Posterior cingulate gyrus (tissue), 11 donors: Measurements from ENCODE around the gene GGT6.

Source experiments
- DNase-seq, 10 donors: peaks; one replicate each; pipeline versions ENCODE4 v3.0.0 to v3.0.0-alpha.2; 2020 to 2021; ENCODE audit warnings: mixed read lengths in 3 of 10
- intact Hi-C: fragments of 100-400 bp; cut with DNase I; formaldehyde crosslinking; loops from one replicate; pipeline ENCODE4 v1.15.1; 2023

The GGT6 gene

DNA sequence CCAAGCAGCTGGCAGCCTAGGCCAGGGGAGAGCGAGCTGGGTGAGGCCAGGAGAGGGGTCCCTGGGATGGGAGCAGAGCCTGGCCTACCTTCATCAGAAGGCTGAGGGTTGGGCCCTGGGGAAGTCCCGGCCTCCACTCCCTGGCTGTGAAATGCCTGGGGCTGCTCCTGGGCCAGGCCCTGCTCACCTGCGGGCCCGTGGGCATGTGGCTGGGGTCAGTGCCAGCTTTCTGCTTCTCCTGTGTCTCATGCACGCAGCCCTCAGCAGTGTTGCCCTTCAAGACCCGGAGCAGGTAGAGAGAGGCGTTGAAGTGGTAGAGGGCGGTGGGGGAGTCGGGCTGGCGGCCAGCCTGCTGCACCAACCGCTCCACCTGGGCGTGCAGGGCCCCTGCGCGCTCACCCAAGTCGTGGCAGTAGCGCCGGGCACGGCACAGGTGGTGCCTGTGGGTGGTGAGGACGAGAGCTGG lies 17.6 kb downstream of the GGT6 start:
- DNase-seq = peak in 2 of 10 donors; percentile 66 to 86
- intact Hi-C loops = loop anchor here (5.0 kb wide), 2 partner anchors 40 to 120 kb away; no protein-coding TSS in a partner anchor

DNA sequence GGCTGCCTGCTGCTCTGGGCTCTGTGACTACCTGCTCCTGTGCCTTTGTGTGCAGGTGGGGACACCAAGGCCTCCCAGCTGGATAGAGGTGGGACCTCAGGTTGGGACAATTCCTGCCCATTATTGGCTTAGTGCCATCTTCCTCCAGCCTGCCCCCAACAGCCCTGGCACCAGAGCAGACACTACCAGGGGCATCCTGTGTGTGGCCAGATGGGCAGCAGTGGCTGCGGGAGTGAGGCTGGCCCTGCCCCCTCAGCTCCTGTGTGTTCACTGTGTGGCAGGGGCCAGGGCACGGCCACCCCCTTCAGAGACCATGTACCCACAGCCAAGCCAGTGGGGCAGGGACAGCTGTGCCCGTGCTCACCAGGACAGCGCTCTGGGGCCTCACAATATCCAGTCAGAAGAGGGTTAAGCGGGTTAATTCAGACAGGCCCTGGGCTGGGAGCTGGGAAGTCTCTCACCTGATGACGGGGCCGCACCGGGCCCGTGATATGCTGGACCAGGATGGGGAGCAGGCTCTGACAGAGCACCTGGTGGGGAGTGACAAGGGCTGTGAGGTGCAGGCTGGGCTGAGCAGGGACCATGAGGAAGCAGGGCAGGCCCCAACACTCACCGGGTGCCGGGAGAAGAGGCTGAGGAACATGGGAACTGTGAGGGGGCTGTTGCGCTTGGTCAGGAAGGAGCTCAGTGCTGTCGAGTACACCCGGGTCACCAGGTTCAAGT lies 18.2 kb downstream of the GGT6 start:
- intact Hi-C loops = loop anchor here (5.0 kb wide), 2 partner anchors 40 to 120 kb away; no protein-coding TSS in a partner anchor
- DNase-seq = peak in 3 of 10 donors; percentile 68 to 80 (median 76)

DNA sequence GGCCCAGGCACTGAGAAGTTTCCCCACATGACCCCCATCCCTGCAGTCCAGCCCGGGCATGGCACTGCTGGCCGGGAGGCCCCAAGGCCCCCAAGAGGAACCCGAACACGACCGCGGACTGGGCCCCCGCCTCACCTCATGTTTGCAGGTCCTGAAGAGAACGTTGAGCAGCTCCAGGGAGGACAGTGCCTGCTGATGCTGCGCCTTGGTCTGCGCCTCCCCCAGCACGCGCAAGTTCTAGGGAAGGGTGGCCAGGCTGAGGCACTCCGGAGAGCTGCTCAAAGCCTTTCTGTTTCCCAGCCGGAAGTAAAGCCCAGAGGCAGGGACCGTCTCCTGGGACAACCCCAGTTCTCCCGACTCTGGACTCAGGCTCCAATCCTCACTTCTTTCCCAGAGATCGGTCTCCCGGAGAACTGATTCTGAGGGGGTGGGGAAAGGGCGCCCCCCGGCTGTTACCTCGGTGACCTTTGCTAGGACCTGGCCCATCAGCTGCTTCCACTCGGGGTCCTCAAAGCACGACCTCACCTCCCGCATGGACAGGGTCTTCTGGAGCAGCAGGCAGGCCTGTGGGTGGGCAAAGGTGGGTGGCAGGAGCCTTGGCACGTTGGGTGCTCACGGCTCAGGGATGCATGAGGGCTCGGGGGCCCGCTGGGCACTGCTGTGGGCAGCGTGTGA lies 18.9 kb downstream of the GGT6 start:
- intact Hi-C loops = loop anchor here (5.0 kb wide), 2 partner anchors 39 to 119 kb away; no protein-coding TSS in a partner anchor

DNA sequence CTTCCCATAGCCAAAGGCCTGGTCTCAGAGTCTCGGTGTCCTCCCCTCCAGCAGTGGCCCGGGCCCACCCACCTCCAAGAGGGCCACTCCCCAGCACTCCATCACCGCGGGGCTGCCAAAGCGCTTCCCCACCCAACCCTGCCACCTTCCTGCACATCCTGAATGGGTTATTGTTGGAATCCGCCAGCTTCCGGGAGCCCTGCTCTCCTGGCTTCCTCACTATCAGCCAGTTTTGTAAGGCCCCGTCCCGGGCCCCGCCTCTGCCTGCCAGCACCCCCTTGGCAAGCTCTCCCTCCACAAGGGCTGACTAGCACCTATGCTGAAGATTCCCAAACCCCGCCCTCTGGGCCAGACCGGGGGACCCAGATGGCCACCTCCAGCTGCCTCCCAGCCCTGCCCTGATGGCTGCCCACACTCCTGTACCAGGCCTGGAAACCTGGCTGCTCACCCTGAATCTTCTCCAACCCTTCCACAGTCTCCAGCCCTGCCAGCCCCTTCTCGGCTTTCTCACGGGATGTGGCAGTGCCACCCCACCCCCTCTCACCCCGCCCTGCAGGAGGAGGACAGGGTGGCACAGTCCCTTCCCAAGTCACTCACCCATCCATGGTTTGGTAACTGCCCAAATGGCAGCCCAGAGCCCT lies 19.6 kb downstream of the GGT6 start:
- intact Hi-C loops = loop anchor here (5.0 kb wide), 2 partner anchors 39 to 119 kb away; no protein-coding TSS in a partner anchor
- DNase-seq = peak in 2 of 10 donors; percentile 75 to 83

More for the DNA sequence above, 18.9 kb downstream of the GGT6 start:
- DNase-seq = peak in 3 of 10 donors; percentile 44 to 89 (median 83)

DNA sequence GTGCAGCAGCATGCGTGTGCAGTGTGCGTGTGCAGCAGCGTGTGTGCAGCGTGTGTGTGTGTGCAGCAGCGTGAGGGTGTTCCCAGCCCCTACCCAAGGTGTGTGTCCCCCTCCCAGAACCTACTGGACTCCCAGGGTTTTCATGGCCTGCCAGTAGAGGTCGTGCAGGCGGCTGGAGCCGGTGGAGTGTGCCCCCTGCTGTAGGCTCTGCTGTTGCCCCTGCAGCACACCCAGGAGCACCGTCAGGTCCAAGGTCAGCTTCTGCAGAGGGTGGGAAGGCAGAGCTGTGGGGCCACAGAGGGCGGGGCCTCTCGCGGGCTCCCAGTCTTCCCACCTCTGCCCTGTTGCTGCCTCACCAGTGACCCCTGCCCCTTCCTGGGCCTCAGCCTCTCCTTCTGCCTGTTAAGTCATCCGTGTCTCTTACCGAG lies 20.1 kb downstream of the GGT6 start:
- DNase-seq = peak in 1 of 10 donors; percentile 77
- intact Hi-C loops = loop anchor here (5.0 kb wide), 2 partner anchors 38 to 118 kb away; no protein-coding TSS in a partner anchor

DNA sequence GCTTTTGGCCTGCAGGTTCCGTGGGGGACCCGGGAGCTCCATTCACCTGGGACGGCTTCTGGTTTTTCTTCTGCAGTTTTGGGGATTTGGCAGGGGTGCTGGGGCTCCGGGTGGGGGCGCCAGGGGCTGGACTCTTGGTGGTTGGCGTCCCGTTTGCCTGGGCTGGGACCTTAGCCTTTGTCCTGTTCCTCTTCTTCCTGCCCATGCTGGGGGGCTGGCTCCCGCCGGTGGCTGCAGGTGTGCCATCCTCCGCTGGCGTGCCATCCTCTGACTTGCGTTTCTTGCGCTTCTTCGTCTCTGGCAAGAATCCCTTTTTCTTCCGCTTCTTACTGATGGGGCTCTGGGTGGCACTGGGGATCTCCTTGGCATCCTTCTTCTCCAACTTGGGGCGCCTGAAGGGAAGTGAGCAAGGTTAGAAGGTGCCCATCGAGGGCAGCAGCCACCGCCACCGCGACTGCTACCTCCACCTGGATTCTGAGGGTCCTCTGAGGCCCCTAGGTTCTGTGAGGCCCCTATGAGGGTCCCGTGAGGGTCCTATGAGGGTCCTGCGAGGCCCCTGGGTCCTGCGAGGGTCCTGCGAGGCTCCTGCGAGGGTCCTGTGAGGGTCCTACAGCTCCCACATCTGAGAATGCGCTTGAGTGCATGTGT lies 20.7 kb downstream of the GGT6 start:
- intact Hi-C loops = loop anchor here (5.0 kb wide), 2 partner anchors 37 to 117 kb away; no protein-coding TSS in a partner anchor

DNA sequence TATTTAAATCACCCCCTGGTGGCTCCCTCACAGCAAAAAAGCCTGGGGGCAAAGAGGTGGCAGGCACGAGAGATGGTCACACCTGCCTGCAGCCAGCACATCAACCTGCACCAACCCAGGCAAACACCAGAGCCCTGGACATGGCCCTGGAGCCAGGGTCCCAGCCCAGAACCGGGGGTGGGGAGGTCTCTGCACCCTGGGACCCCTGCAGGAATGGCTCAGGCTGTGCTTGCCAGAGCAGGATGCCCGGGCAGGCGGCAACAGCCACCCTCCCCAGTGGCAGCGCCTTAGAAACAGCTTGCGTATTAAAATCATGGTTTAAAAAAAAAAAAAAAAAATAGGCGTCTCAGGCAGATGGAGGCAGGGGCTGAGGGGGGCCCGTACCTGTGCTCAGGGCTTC lies 21.4 kb downstream of the GGT6 start:
- DNase-seq = peak in 2 of 10 donors; percentile 73 to 76

More for the DNA sequence above, 20.7 kb downstream of the GGT6 start:
- DNase-seq = peak in 3 of 10 donors; percentile 72 to 81 (median 78)

DNA sequence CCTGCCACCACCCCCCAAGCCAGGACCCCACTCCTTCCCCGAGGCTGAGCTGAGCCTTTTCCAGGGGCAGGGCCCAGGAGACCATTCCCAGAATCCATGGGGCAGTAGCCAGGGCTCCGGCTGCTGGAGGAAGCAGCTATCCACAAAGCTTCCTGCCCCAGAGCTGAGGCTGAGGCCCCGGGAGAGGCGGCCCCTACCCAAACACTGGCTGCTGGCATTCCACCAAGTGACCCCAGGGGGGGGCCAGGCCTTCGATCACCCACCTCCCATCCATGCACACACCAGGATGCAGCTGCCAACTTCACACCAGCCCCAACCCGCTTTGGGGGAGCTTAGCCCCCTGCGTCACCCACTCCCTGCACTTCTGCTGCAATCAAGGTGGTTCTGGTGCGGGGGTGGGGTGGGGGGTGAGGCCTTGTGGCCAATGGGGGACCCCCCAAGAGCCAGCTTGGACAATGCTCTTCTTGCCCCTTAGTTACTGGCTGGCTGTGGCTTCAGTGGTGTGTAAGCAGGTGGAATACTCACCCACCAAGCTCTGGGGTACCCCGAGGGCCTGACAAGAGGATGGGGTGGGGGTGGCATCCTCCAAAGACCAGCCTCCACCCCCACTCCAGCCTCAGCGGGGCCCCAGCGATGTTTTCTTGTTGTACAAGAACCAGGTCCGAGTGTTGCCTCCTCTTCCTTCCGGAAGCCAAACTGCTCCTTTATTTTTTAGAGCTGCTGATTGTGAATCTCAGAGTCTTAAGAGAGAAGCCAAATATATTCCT lies 22.0 kb downstream of the GGT6 start:
- peak in 2 of 10 donors; percentile 78 to 83 for DNase-seq
- intact Hi-C loops = no loop called here

More for the DNA sequence above, 21.4 kb downstream of the GGT6 start:
- intact Hi-C loops = no loop called here

DNA sequence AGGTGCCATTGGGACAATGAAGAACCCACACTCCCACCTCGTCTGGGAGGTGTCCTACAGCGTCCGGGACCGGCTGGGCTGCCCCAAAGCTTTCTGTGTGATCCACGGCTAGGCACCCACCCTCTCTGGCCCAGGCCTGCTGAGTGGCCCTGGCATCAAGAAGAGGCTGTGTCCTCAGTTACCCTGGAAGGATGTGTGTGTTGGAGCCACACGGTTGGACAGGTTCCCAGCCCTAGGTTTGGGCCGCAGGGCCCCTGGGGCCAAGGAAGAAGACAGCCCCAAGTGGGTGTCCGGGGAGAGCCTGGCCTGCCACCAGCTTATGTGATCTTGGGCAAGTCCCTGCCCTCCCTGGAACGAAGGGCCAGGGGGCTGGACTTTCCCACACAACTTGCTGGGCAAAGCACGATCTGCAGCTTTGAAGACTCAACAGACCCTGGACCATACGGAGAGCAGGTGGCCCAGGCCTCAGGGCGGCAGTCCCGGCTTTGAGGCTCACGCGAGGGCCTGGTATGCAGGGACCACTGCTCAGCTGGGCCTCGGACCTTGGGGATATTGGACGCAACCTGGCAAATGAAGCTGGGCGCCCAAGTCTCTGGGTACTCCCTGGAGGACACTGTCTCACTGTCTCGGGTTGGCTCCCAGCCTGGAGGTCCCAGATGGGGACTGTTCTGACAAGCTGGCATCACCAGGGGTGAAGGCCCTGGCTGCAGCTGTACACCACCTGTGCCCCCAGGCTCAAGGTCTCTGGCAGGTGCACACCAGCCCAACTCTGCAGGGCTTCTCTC lies 22.7 kb downstream of the GGT6 start:
- intact Hi-C loops = no loop called here
- peak; percentile 66 to 98 (median 80) for DNase-seq

DNA sequence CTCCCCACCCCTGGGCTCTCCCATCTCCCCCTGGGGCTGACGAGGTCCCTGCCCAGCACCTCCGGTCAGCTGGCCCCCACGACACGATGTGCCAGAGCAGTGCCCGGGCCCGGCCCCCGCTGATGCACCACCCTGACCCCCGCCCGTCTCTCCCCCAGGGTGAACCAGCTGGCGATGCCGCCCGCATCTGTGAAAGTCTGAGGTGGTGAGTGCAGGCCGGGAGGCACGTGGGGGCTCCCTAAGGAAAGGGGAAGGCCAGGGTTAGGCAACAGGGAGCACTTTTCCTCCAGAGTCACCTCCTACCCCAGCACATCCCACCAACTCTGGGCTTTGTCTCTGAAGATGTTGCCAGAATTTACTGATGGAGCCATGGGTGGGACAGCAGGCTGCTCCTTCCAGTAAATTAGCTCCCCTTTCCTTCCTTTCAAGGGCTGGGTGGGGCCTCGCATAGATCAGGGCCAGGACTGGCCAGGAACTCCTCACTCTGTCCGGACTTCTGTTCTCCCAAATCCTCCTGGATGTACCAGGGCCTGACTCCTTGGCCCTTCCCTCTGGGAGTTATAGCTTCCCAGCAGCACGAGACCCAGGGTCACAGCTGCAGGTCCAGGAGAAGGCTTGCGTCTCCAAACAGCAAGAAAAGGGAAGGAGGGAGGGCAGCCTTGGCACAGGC lies 23.5 kb downstream of the GGT6 start:
- intact Hi-C loops = no loop called here
- DNase-seq = peak in 1 of 10 donors; percentile 37

DNA sequence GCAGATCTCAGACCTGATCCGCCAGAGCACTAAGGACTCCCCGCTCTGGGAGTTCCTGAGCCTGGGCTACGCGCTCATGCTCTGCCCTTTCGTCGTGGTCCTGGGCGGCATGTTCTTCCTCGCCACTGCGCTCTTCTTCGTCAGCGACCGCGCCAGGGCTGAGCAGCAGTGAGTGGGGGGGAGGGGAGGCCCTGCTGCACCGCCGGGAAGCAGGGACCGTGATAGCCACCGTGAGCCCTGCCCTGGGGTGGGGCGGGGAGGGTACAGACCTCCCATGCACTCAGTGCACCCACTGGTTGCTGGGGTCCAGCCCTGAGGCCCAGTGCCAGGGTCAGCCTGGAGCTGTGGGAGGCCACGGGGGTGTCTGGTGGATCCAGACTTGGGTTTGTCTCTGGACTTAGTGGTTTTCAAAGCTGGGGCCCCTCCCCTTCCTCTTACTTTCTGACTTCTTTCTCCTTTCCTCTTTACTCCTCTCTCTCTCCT lies 24.1 kb downstream of the GGT6 start:
- intact Hi-C loops = no loop called here

DNA sequence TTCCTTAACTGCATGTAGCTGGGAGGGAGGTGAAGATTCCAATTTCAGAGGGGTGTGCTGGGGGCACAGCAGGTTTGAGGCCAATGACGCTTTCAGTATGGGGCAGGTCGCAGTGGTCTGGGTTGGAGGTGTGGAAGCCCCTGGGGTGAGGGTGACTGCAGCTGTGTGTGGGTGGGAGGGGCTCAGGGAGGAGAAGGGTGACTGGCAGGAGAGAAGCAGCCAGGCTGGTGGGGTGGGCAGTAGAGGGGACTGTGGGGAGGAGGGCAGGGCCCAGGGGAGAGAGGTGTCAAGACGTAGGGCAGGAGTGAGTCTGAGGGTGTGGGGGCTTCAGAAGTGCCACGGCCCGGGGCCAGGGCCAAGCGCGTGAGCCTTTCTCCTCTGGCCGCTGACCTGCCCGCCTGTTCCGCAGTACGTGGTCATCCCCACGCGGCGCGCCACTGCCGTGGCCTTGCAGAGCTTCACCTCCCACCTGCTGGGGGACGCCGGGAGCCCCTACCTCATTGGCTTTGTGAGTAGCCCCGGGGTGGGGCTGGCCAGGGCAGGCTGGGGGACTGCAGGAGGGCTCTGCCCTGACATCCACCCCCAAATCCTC lies 24.6 kb downstream of the GGT6 start:
- intact Hi-C loops = no loop called here
- DNase-seq = no peak

More for the DNA sequence above, 24.1 kb downstream of the GGT6 start:
- DNase-seq = peak in 1 of 10 donors; percentile 88

DNA sequence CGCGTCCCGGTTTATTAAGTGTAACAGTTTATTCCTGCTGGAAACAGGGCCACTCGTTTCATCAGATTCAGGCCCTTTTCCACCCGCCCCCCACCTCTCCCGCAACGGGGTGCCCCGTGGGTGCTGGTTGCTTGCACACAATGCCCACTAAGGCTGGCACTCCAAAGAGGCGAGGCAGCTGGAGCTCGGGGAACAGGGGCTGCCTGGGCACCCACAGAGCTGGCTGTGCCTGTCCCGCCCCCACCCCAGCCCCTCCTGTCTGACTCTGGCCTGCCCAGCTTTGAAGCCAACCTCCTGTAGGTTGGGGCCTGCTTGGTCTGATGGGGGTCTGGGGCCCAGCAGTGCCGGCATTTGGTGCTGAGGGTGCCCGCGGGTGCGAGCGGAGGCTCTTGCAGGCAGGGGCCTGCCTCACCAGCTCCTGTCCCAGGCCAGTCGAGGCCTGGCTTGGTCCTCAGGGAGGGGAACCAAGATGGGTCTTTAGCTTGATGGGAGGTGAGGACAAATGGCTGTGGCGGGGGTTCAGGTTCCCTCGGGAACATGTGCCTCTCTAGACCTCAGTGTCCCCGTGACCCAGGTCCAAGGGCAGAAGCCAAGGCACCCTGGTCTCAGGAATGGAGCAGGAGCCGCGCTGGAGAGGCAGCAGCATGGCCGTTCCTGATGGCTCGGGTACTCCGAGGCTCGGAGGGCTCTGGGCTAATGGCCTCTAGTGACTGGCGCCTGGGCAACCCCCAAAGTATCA lies 25.3 kb downstream of the GGT6 start:
- intact Hi-C loops = no loop called here

DNA sequence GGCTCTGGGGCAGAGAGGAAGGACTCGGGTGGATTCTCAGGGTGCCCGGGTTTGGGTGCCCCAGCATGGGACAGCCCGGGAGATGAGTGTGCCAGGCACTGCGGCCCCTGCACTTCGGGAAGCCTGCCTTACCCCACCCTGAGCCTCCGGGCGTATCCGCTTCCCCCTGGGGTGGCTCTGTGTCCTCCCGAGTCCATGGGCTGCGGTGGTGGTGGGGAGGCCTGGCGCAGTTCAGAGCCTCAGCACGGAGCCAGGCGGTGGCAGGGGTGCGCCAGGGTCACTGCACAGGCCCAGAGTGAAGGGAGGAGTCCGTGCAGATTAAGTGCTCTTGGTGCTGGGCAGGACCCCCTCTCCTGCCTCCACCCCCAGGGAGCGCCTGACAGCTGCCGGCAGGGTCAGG lies 25.9 kb downstream of the GGT6 start:
- DNase-seq = peak in 1 of 10 donors; percentile 65
- intact Hi-C loops = no loop called here

More for the DNA sequence above, 25.3 kb downstream of the GGT6 start:
- peak in 3 of 10 donors; percentile 44 to 90 (median 66) for DNase-seq

DNA sequence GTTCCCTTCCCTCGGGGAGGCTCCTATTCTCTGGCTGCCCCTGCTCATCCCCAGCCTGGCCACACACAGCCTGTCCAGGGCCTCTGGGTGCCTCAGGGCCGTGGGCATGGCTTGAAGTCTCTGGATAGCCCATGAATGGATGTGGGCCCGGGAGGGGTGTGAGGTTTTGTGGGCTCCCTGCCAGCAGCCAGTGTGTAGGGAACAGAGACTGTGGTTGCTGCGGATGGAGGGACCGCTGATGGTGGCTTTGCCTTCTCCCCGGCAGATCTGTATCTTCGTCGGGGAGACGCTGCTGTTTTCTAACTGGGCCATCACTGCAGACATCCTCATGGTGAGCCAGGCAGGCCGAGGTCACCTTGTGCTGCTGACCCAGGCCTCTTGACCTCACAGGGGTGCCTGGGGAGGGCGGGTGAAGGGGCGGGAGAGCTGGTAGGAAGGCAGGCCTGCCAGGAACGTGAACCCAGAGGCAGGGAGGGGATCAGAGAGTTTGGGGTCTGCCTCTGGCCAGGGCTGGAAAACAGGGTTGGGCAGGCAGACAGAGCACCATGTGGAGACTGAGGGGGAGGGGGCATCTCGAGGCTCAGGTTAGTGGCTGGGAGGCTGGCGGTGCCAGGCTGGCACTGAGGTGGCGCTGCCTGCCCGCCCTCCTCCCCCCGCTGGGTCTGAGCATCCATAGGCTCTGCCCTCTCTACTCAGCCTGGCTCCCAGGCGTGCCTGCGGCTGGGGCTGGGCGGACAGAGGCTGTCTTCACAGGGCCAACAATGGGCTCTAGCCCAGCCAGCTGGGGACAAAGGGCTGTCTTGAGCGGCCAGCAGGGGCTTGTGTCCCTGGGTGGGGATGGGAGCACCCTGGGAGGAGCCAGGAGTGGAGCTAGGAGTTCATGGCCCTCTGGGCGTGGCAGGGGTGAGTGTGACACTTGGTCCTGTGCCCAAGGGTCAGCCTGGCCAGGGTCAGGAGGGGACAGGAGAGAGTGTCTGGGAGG lies 26.6 kb downstream of the GGT6 start:
- intact Hi-C loops = no loop called here
- peak; percentile 85 to 99 (median 92) for DNase-seq
